SU-DHL-6 (cell line): ENCODE results near the gene ARFGEF2.

Experiments
- EZH2phosphoT487 ChIP-seq: fragments of 200-600 bp; sonication (generic), shearing (Covaris generic); conservative IDR thresholded peaks from 2 replicates; pipeline ENCODE4 v1.6.1; 2018; ENCODE audit warnings: mild to moderate bottlenecking, antibody characterized with exemption, low read length, moderate library complexity, mixed read lengths
- TF ChIP-seq, protein P1 (sequence below): fragments of 200-600 bp; sonication (generic); IDR thresholded peaks from one replicate; pipeline ENCODE4 v1.5.1; 2017; ENCODE audit warnings: antibody characterized with exemption, mild to moderate bottlenecking, low read length, moderate library complexity; ENCODE audit not compliant: insufficient read depth, poor library complexity, severe bottlenecking

DNA sequence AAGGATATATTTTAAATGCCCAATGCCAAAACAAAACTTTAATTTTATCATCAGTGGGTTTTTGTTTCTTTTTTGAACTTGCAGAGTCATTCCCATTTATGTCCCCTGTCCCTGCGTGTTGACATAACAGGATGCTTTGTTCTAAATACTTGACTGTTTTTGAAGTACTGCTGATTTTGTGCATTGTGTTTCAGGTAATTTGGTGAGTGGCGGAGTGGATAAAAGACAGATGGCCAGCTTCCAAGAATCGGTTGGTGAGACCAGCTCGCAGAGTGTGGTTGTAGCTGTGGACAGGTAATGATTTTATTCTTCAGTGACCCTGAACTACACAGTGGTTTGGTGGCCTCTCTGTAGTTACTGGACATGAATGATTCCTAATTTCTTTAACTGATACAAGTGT, 74.1 kb downstream of the ARFGEF2 start:
- TF ChIP-seq, protein P1, sequence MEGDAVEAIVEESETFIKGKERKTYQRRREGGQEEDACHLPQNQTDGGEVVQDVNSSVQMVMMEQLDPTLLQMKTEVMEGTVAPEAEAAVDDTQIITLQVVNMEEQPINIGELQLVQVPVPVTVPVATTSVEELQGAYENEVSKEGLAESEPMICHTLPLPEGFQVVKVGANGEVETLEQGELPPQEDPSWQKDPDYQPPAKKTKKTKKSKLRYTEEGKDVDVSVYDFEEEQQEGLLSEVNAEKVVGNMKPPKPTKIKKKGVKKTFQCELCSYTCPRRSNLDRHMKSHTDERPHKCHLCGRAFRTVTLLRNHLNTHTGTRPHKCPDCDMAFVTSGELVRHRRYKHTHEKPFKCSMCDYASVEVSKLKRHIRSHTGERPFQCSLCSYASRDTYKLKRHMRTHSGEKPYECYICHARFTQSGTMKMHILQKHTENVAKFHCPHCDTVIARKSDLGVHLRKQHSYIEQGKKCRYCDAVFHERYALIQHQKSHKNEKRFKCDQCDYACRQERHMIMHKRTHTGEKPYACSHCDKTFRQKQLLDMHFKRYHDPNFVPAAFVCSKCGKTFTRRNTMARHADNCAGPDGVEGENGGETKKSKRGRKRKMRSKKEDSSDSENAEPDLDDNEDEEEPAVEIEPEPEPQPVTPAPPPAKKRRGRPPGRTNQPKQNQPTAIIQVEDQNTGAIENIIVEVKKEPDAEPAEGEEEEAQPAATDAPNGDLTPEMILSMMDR: no peak
- no peak for TF ChIP-seq EZH2phosphoT487
